Thoracic aorta (tissue), 2 donors: ENCODE results near the gene CHRNB2. TPM values are rescaled to one million over a fixed set of nuclear protein-coding genes. Genes with fewer than 3 reads are reported as not detected.

Experiments used
- ATAC-seq: fragments of 150-250 bp; one replicate; pipeline ENCODE4 v1.8.0; 2017; ENCODE audit warnings: low read depth; ENCODE audit not compliant: insufficient number of reproducible peaks, low FRiP score
- DNase-seq: peaks from one replicate; pipeline ENCODE4 v3.0.0-alpha.2; 2020; ENCODE audit warnings: low spot score
- H3K27ac ChIP-seq, 2 donors: fragments of 200-600 bp; sonication (generic); 1 replicate in 1 of 2; 2 replicates in 1 of 2; pipeline ENCODE4 v1.5.1; 2016; ENCODE audit warnings: mild to moderate bottlenecking in 2 of 2, moderate library complexity in 2 of 2
- H3K27me3 ChIP-seq: fragments of 200-600 bp; sonication (generic); replicated peaks from 2 replicates; pipeline ENCODE4 v1.6.0; 2016; ENCODE audit warnings: mild to moderate bottlenecking; ENCODE audit not compliant: insufficient read depth
- H3K36me3 ChIP-seq: fragments of 200-600 bp; sonication (generic); one replicate; pipeline ENCODE4 v1.5.1; 2016
- H3K4me1 ChIP-seq, 2 donors: fragments of 200-600 bp; sonication (generic); 1 replicate in 1 of 2; 2 replicates in 1 of 2; pipeline versions ENCODE4 v1.5.1 to v1.6.0; 2016; ENCODE audit warnings: low read depth in 2 of 2, mild to moderate bottlenecking in 1 of 2; ENCODE audit not compliant: control insufficient read depth in 1 of 2
- H3K4me3 ChIP-seq: fragments of 200-600 bp; sonication (generic); 2 replicates; pipeline ENCODE4 v1.5.1; 2016; ENCODE audit warnings: mild to moderate bottlenecking
- H3K9me3 ChIP-seq: fragments of 200-600 bp; sonication (generic); 2 replicates; pipeline ENCODE4 v1.5.1; 2016
- CTCF ChIP-seq: fragments of 200-600 bp; sonication (generic); IDR thresholded peaks from one replicate; pipeline ENCODE4 v1.5.1; 2019; ENCODE audit warnings: antibody characterized with exemption
- total RNA-seq, 2 donors: library from RNA; depleted of rRNA; stranded (reverse); fragments of >200 nt; gene quantifications; one replicate each; pipeline versions ENCODE4 v1.1.0 to v1.2.3, GENCODE V29; 2016

CHRNB2 gene
- total RNA-seq, 2 donors from 2014 or later, result not detected

- no peak for DNase-seq
- H3K36me3 ChIP-seq, result peaks cover 52% of the 10 kb centered on the region
Measured at GRCh38 chr1:154579374-154579773, 11.8 kb downstream of the CHRNB2 start.

GRCh38 chr1:154581766-154582165, 14.2 kb downstream of the CHRNB2 start:
- no peak overlapping the region for H3K27ac ChIP-seq
- DNase-seq (no peak), ATAC-seq (no peak)
- no peak for TF ChIP-seq CTCF
- peaks cover 76% of the 10 kb centered on the region for H3K36me3 ChIP-seq
- no peaks in the 10 kb centered on the region for H3K27me3 ChIP-seq
- no peak overlapping the region for H3K4me3 ChIP-seq
- H3K9me3 ChIP-seq, result no peaks in the 10 kb centered on the region
- H3K4me1 ChIP-seq, result no peaks in the 10 kb centered on the region

More at GRCh38 chr1:154579374-154579773, 11.8 kb downstream of the CHRNB2 start:
- no peak for TF ChIP-seq CTCF
- H3K9me3 ChIP-seq, result no peaks in the 10 kb centered on the region
- H3K4me3 ChIP-seq, result no peak overlapping the region
- H3K4me1 ChIP-seq, result no peaks in the 10 kb centered on the region
- H3K27ac ChIP-seq, result no peak overlapping the region
- no peak for ATAC-seq
- no peaks in the 10 kb centered on the region for H3K27me3 ChIP-seq

GRCh38 chr1:154582885-154583284, 15.3 kb downstream of the CHRNB2 start:
- Histone ChIP-seq H3K27me3 (no peaks in the 10 kb centered on the region), H3K36me3 (peaks cover 87% of the 10 kb centered on the region), H3K4me3 (no peak overlapping the region), H3K9me3 (no peaks in the 10 kb centered on the region), H3K27ac (no peak overlapping the region), H3K4me1 (no peaks in the 10 kb centered on the region)
- no peak for ATAC-seq
- no peak for TF ChIP-seq CTCF
- DNase-seq, result no peak

GRCh38 chr1:154583773-154584172, 16.2 kb downstream of the CHRNB2 start:
- Histone ChIP-seq H3K27me3 (no peaks in the 10 kb centered on the region), H3K36me3 (peaks cover 93% of the 10 kb centered on the region), H3K9me3 (no peaks in the 10 kb centered on the region), H3K4me1 (no peaks in the 10 kb centered on the region), H3K27ac (no peak overlapping the region), H3K4me3 (no peak overlapping the region)
- ATAC-seq (no peak), DNase-seq (no peak)
- TF ChIP-seq CTCF, result no peak

GRCh38 chr1:154584267-154584994, 16.9 kb downstream of the CHRNB2 start:
- H3K4me1 ChIP-seq, result no peaks in the 10 kb centered on the region
- H3K27me3 ChIP-seq, result no peaks in the 10 kb centered on the region
- ATAC-seq, result no peak
- no peak overlapping the region for H3K27ac ChIP-seq
- H3K9me3 ChIP-seq, result no peaks in the 10 kb centered on the region
- no peak for TF ChIP-seq CTCF
- H3K4me3 ChIP-seq, result no peak overlapping the region
- DNase-seq, result no peak
- peaks cover 96% of the 10 kb centered on the region for H3K36me3 ChIP-seq
